ENCODE data around the gene TAS1R1. TPM values are rescaled to one million over a fixed set of nuclear protein-coding genes. Genes with fewer than 3 reads are reported as not detected.

TAS1R1 gene
- total and polyA plus RNA-seq, 2 experiments from 2014 or later: not detected

DNA sequence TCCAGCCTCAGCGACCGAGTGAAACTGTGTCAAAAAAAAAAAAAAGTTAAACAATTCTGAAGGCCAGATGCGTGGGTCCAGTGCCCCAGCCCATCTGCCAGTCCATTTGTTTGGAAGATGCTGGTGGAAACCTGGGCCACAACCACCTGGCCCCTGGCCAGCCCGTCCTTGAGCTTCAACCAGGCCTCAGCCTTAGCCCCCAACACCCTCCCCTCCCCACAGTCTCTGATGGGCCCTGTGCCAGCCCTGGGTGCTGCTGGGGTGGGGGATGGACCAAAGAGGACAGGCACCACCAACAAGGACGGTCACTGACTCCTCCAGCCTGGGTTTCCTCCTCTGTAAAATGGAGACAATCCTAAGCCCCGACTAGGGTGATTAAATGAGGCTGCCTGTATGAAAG, 44.1 kb upstream of the TAS1R1 start:
- Histone ChIP-seq H3K27ac (no peak overlapping the region), H3K36me3 (replicated peaks; ENCODE audit: insufficient read depth, low read depth) (no peaks in the 10 kb centered on the region), H3K79me2 (no peaks in the 10 kb centered on the region), H3K27me3 (no peaks in the 10 kb centered on the region), H3K9me2 (replicated peaks; ENCODE audit: insufficient read depth) (no peaks in the 10 kb centered on the region), H3K4me1 (ENCODE audit: insufficient read depth) (no peaks in the 10 kb centered on the region), H3K9me3 (ENCODE audit: low read depth) (no peaks in the 10 kb centered on the region), H3K4me3 (no peak overlapping the region), H3K4me2 (no peak overlapping the region), H4K20me1 (ENCODE audit: insufficient read depth, poor library complexity, severe bottlenecking) (no peaks in the 10 kb centered on the region), H2AFZ (no peak overlapping the region)
- WGBS (ENCODE audit: low lambda C conversion rate, missing lambda C conversion rate): 87% methylated on average over 6 of the region's 6 CpGs
- no peak for DNase-seq (ENCODE audit: low spot score)
- TF ChIP-seq, protein P1, sequence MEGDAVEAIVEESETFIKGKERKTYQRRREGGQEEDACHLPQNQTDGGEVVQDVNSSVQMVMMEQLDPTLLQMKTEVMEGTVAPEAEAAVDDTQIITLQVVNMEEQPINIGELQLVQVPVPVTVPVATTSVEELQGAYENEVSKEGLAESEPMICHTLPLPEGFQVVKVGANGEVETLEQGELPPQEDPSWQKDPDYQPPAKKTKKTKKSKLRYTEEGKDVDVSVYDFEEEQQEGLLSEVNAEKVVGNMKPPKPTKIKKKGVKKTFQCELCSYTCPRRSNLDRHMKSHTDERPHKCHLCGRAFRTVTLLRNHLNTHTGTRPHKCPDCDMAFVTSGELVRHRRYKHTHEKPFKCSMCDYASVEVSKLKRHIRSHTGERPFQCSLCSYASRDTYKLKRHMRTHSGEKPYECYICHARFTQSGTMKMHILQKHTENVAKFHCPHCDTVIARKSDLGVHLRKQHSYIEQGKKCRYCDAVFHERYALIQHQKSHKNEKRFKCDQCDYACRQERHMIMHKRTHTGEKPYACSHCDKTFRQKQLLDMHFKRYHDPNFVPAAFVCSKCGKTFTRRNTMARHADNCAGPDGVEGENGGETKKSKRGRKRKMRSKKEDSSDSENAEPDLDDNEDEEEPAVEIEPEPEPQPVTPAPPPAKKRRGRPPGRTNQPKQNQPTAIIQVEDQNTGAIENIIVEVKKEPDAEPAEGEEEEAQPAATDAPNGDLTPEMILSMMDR (IDR thresholded peaks at IDR 0.05; ENCODE audit: poor library complexity): no peak
- TF ChIP-seq EZH2phosphoT487 (IDR thresholded peaks at IDR 0.05; ENCODE audit: low read depth, severe bottlenecking, unreplicated experiment): no peak
- no peak for TF ChIP-seq EZH2 (IDR thresholded peaks at IDR 0.05; ENCODE audit: borderline replicate concordance)

GRCh38 chr1:6511561-6512244, 43.4 kb upstream of the TAS1R1 start:
- Histone ChIP-seq H3K4me3 (no peak overlapping the region), H4K20me1 (ENCODE audit: insufficient read depth, poor library complexity, severe bottlenecking) (no peaks in the 10 kb centered on the region), H3K79me2 (no peaks in the 10 kb centered on the region), H3K27me3 (no peaks in the 10 kb centered on the region), H3K9me3 (ENCODE audit: low read depth) (no peaks in the 10 kb centered on the region), H3K4me2 (no peak overlapping the region), H3K9me2 (replicated peaks; ENCODE audit: insufficient read depth) (no peaks in the 10 kb centered on the region), H2AFZ (no peak overlapping the region), H3K27ac (no peak overlapping the region), H3K36me3 (replicated peaks; ENCODE audit: insufficient read depth, low read depth) (no peaks in the 10 kb centered on the region), H3K4me1 (ENCODE audit: insufficient read depth) (no peaks in the 10 kb centered on the region)
- DNase-seq (ENCODE audit: low spot score): no peak
- 79% methylated on average over 16 of the region's 16 CpGs for WGBS (ENCODE audit: low lambda C conversion rate, missing lambda C conversion rate)
- TF ChIP-seq EZH2 (IDR thresholded peaks at IDR 0.05; ENCODE audit: borderline replicate concordance) (no peak), EZH2phosphoT487 (IDR thresholded peaks at IDR 0.05; ENCODE audit: low read depth, severe bottlenecking, unreplicated experiment) (no peak)
- TF ChIP-seq, protein P1 (IDR thresholded peaks at IDR 0.05; ENCODE audit: poor library complexity): no peak

DNA sequence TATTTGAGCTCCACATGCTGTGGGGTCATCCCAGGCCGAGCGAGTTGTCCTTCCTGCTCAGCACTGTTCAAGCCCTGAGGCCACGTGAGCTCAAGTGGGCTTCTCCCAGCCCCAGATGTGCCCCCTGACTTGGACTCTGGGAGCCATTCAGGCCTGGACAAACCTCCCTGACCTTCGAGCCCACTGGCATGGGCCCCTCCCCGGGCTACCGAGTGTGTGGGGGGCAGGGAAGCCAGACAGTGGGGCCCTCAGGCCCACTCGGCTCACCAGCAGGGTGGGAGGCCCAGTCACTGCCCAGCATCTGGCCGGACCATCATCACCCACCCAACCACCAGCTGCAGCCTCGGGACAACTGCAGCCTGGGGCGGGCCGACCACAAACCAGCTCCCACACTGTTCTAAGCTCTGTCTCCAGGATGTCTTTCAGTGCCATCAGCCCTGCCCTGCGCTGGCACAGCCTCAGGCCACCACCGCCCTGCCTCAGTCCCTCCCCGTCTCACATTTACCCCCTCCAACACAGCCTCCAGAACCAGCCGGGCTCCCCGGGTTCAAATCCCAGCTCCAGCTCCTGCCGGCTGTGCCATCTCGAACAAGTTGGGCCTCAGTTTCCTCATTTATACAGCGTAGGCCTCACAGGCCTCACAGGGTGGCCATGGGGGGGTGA, 42.7 kb upstream of the TAS1R1 start:
- H3K4me3 ChIP-seq: no peak overlapping the region
- 79% methylated on average over 19 of the region's 19 CpGs for WGBS (ENCODE audit: low lambda C conversion rate, missing lambda C conversion rate)

More for the DNA sequence above, 42.7 kb upstream of the TAS1R1 start:
- no peak for DNase-seq (ENCODE audit: low spot score)
- no peak overlapping the region for H3K4me2 ChIP-seq
- no peaks in the 10 kb centered on the region for H3K27me3 ChIP-seq
- no peaks in the 10 kb centered on the region for H3K9me3 ChIP-seq (ENCODE audit: low read depth)
- H3K9me2 ChIP-seq (replicated peaks; ENCODE audit: insufficient read depth): no peaks in the 10 kb centered on the region
- no peaks in the 10 kb centered on the region for H4K20me1 ChIP-seq (ENCODE audit: insufficient read depth, poor library complexity, severe bottlenecking)
- H3K27ac ChIP-seq: no peak overlapping the region
- no peaks in the 10 kb centered on the region for H3K36me3 ChIP-seq (replicated peaks; ENCODE audit: insufficient read depth, low read depth)
- H3K4me1 ChIP-seq (ENCODE audit: insufficient read depth): no peaks in the 10 kb centered on the region
- H3K79me2 ChIP-seq: no peaks in the 10 kb centered on the region
- no peak for TF ChIP-seq EZH2 (IDR thresholded peaks at IDR 0.05; ENCODE audit: borderline replicate concordance)
- TF ChIP-seq, protein P1 (IDR thresholded peaks at IDR 0.05; ENCODE audit: poor library complexity): no peak
- TF ChIP-seq EZH2phosphoT487 (IDR thresholded peaks at IDR 0.05; ENCODE audit: low read depth, severe bottlenecking, unreplicated experiment): no peak
- H2AFZ ChIP-seq: no peak overlapping the region
